Measurements from ENCODE around the gene EPHA6. TPM values are rescaled to one million over a fixed set of nuclear protein-coding genes. Genes with fewer than 3 reads are reported as not detected.
A peak's percentile ranks its signal among the peaks of the same experiment; 100 is the strongest.

The EPHA6 gene
- total RNA-seq, 4 donors from 2014 or later = 0.60 to 3.8 (median 3.0) TPM

DNA sequence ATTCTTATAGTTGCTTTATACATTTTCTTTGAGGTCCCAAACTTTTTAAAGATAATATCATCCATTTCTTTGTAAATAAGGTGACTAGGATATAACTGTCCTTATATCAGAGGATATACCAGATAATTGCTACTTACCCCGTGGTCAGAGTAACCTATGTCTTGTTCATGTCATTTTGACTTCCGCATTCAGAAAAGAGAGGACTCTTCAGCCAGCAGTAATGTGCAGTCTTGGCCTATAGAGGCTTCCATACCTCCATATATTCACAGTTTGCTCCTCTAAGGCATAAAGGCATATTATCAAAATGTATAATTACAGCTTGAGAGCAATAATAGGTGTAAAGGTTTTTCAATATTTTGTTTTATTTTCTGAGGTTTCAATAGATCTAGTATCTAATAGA is 38.5 kb downstream of the EPHA6 start:
- in situ Hi-C loops (cut with MboI; ENCODE audit: low pct_ligation_motif_present in 1 of 4, low pct_unique_long_range_greater_than_20kb in 1 of 4, low sequenced_read_pairs in 3 of 4) = loop anchor here in 3 of 4 donors (25.0 kb wide), 2 partner anchors 834 to 859 kb away; no protein-coding TSS in a partner anchor
- WGBS, 2 donors (ENCODE audit: low coverage in 1 of 2) = 73 to 78% methylated on average over 2 of the region's 2 CpGs

DNA sequence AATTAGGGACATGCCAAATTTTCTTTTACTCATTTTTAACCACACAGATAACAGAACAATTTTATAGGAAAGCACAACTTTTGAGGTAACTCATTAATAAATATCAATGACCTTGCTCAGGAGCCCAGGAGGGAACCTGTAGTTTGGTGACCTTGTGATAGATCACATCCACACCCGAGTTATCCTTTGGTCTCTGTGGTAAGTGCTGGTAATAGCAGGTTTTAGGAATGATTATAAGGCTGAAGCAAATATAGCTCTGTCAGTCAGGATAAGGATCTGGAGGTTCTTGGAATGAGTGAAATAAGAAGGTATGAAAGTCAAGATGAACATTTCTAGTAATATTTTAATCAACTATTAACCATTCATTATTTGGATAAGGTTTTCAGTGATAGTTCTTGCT is 46.5 kb downstream of the EPHA6 start:
- TF ChIP-seq POLR2A (IDR thresholded peaks at IDR 0.05) = no peak
- no peak for TF ChIP-seq CTCF (IDR thresholded peaks at IDR 0.05)
- no peak for TF ChIP-seq EP300 (IDR thresholded peaks at IDR 0.05; ENCODE audit: low read depth)
- TF ChIP-seq POLR2AphosphoS5 (IDR thresholded peaks at IDR 0.05) = no peak
- intact Hi-C loops (cut with DNase I; ENCODE audit: low total_unique reads) (no loop called here), in situ Hi-C loops (cut with MboI; ENCODE audit: low pct_ligation_motif_present in 1 of 4, low pct_unique_long_range_greater_than_20kb in 1 of 4, low sequenced_read_pairs in 3 of 4) (loop anchor here in 3 of 4 donors (25.0 kb wide), 2 partner anchors 826 to 851 kb away; no protein-coding TSS in a partner anchor)
- 42 to 90% methylated on average over 1 of the region's 1 CpG for WGBS, 2 donors (ENCODE audit: low coverage in 1 of 2)
- H3K27me3 ChIP-seq = no peaks in the 10 kb centered on the region
- no peak for DNase-seq
- H3K4me1 ChIP-seq = no peaks in the 10 kb centered on the region
- no peaks in the 10 kb centered on the region for H3K36me3 ChIP-seq
- H3K27ac ChIP-seq = no peak overlapping the region
- no peak overlapping the region for H3K4me3 ChIP-seq
- no peaks in the 10 kb centered on the region for H3K9me3 ChIP-seq

More for the DNA sequence above, 38.5 kb downstream of the EPHA6 start:
- TF ChIP-seq EP300 (IDR thresholded peaks at IDR 0.05; ENCODE audit: low read depth) = no peak
- TF ChIP-seq POLR2A (IDR thresholded peaks at IDR 0.05) = no peak
- no peak for TF ChIP-seq POLR2AphosphoS5 (IDR thresholded peaks at IDR 0.05)
- Histone ChIP-seq H3K9me3 (no peaks in the 10 kb centered on the region), H3K27ac (no peak overlapping the region), H3K4me3 (no peak overlapping the region), H3K36me3 (no peaks in the 10 kb centered on the region), H3K4me1 (no peaks in the 10 kb centered on the region), H3K27me3 (no peaks in the 10 kb centered on the region)
- DNase-seq = no peak
- intact Hi-C loops (cut with DNase I; ENCODE audit: low total_unique reads) = no loop called here

- no peaks in the 10 kb centered on the region for H3K4me1 ChIP-seq
- no peaks in the 10 kb centered on the region for H3K27me3 ChIP-seq
- H3K27ac ChIP-seq = no peak overlapping the region
- peak; percentile 9 for DNase-seq
- WGBS, 2 donors (ENCODE audit: low coverage in 1 of 2) = 0 to 15% methylated on average over 1 of the region's 1 CpG
- in situ Hi-C loops (cut with MboI; ENCODE audit: low pct_ligation_motif_present in 1 of 4, low pct_unique_long_range_greater_than_20kb in 1 of 4, low sequenced_read_pairs in 3 of 4) = loop anchor here in 3 of 4 donors (25.0 kb wide), 2 partner anchors 824 to 849 kb away; no protein-coding TSS in a partner anchor
- TF ChIP-seq POLR2AphosphoS5 (IDR thresholded peaks at IDR 0.05) (no peak), CTCF (IDR thresholded peaks at IDR 0.05) (peak; percentile 44 to 63 (median 54))
- H3K4me3 ChIP-seq = no peak overlapping the region
- H3K36me3 ChIP-seq = no peaks in the 10 kb centered on the region
- no peaks in the 10 kb centered on the region for H3K9me3 ChIP-seq
- intact Hi-C loops (cut with DNase I; ENCODE audit: low total_unique reads) = no loop called here
Measured at GRCh38 chr3:96863129-96863740, 48.8 kb downstream of the EPHA6 start.

- TF ChIP-seq CTCF (IDR thresholded peaks at IDR 0.05) (no peak), POLR2AphosphoS5 (IDR thresholded peaks at IDR 0.05) (no peak), POLR2A (IDR thresholded peaks at IDR 0.05) (no peak), EP300 (IDR thresholded peaks at IDR 0.05; ENCODE audit: low read depth) (no peak)
- intact Hi-C loops (cut with DNase I; ENCODE audit: low total_unique reads) = no loop called here
- H3K4me3 ChIP-seq = no peak overlapping the region
- WGBS, 2 donors (ENCODE audit: low coverage in 1 of 2) = 36 to 57% methylated on average over 2 of the region's 2 CpGs
- H3K4me1 ChIP-seq = no peaks in the 10 kb centered on the region
- in situ Hi-C loops (cut with MboI; ENCODE audit: low pct_ligation_motif_present in 1 of 4, low pct_unique_long_range_greater_than_20kb in 1 of 4, low sequenced_read_pairs in 3 of 4) = loop anchor here in 3 of 4 donors (25.0 kb wide), 2 partner anchors 822 to 847 kb away; no protein-coding TSS in a partner anchor
- no peaks in the 10 kb centered on the region for H3K36me3 ChIP-seq
- no peak for DNase-seq
- no peak overlapping the region for H3K27ac ChIP-seq
- no peaks in the 10 kb centered on the region for H3K9me3 ChIP-seq
- H3K27me3 ChIP-seq = no peaks in the 10 kb centered on the region
Measured at GRCh38 chr3:96865605-96866004, 51.2 kb downstream of the EPHA6 start.

All from transverse colon (tissue), 4 donors.